IMR-90 (cell line): ENCODE results near the gene BMPER. TPM values are rescaled to one million over a fixed set of nuclear protein-coding genes. Genes with fewer than 3 reads are reported as not detected.

Experiments
- ATAC-seq: fragments of 200-7000 bp; cut with Tn5 transposase; 2 replicates; pipeline ENCODE4 v1.9.1; 2020; ENCODE audit warnings: low read depth, mild to moderate bottlenecking, moderate library complexity
- BruUV-seq: library from RNA; stranded (reverse); fragments of 400-500 nt; replicated peaks from 2 replicates; lab custom pipeline; 2021; lab: Mats Ljungman, UMichigan
- CTCF ChIA-PET: fragments of 300-600 bp; formaldehyde crosslinking; extraction: SDS; loops from one replicate; lab custom pipeline; 2021; ENCODE audit warnings: antibody characterized with exemption; lab: Yijun Ruan, JAX
- POLR2A ChIA-PET: fragments of 300-600 bp; sonication (Branson Sonifier 250); formaldehyde crosslinking; loops from one replicate; lab custom pipeline; 2022; ENCODE audit warnings: antibody characterized with exemption; ENCODE audit not compliant: unreplicated experiment; lab: Charles Lee
- DNase-seq: peaks from one replicate; pipeline ENCODE4 v3.0.0; 2013
- H2AFZ ChIP-seq: replicated peaks from 2 replicates; pipeline ENCODE3; 2013; ENCODE audit warnings: low read length, mild to moderate bottlenecking; ENCODE audit not compliant: poor library complexity
- H2AK5ac ChIP-seq: 2 replicates; pipeline ENCODE4 v1.6.1; 2013; ENCODE audit warnings: low read depth, low read length, inconsistent platforms
- H2AK9ac ChIP-seq: replicated peaks from 2 replicates; pipeline ENCODE3; 2013; ENCODE audit warnings: mild to moderate bottlenecking, low read depth, low read length, moderate library complexity; ENCODE audit not compliant: poor library complexity
- H2BK120ac ChIP-seq: 2 replicates; pipeline ENCODE4 v1.6.1; 2013; ENCODE audit warnings: low read depth, low read length, inconsistent platforms
- H2BK15ac ChIP-seq: 3 replicates; pipeline ENCODE4 v1.6.1; 2013; ENCODE audit warnings: low read depth, low read length, inconsistent platforms
- H2BK20ac ChIP-seq: 2 replicates; pipeline ENCODE4 v1.6.1; 2013; ENCODE audit warnings: low read depth, mild to moderate bottlenecking, inconsistent platforms, low read length, moderate library complexity
- H2BK5ac ChIP-seq: 2 replicates; pipeline ENCODE4 v1.6.1; 2013; ENCODE audit warnings: mild to moderate bottlenecking, low read depth, low read length, inconsistent platforms; ENCODE audit not compliant: poor library complexity, severe bottlenecking
- H3K14ac ChIP-seq: replicated peaks from 2 replicates; pipeline ENCODE4 v1.6.1; 2013; ENCODE audit warnings: low read depth, low read length, inconsistent platforms
- H3K18ac ChIP-seq: 2 replicates; pipeline ENCODE4 v1.6.1; 2013; ENCODE audit warnings: low read depth, low read length, control low read depth
- H3K23ac ChIP-seq: 2 replicates; pipeline ENCODE4 v1.6.1; 2013; ENCODE audit warnings: low read depth, low read length, inconsistent platforms
- H3K27ac ChIP-seq: 2 replicates; pipeline ENCODE4 v1.5.1; 2013; ENCODE audit warnings: mild to moderate bottlenecking, control low read depth, low read length; ENCODE audit not compliant: insufficient read depth
- H3K27me3 ChIP-seq: 2 replicates; pipeline ENCODE4 v1.6.1; 2013; ENCODE audit warnings: low read length; ENCODE audit not compliant: control insufficient read depth, insufficient read depth
- H3K36me3 ChIP-seq: 2 replicates; pipeline ENCODE4 v1.6.1; 2013; ENCODE audit warnings: low read length, mixed read lengths; ENCODE audit not compliant: control insufficient read depth, insufficient read depth
- H3K4ac ChIP-seq: 2 replicates; pipeline ENCODE4 v1.6.1; 2013; ENCODE audit warnings: low read depth, low read length, inconsistent platforms
- H3K4me1 ChIP-seq: 2 replicates; pipeline ENCODE4 v1.6.1; 2013; ENCODE audit warnings: low read length, mixed read lengths; ENCODE audit not compliant: control insufficient read depth, insufficient read depth
- H3K4me2 ChIP-seq: 2 replicates; pipeline ENCODE4 v1.6.1; 2013; ENCODE audit warnings: low read depth, mild to moderate bottlenecking, control low read depth, low read length, moderate library complexity
- H3K4me3 ChIP-seq: 2 replicates; pipeline ENCODE4 v1.5.1; 2013; ENCODE audit warnings: low read depth, mild to moderate bottlenecking, control low read depth, low read length, moderate library complexity; ENCODE audit not compliant: insufficient read depth
- H3K56ac ChIP-seq: 2 replicates; pipeline ENCODE4 v1.6.1; 2013; ENCODE audit warnings: low read length, inconsistent platforms; ENCODE audit not compliant: insufficient read depth; ENCODE audit errors: extremely low read depth
- H3K79me1 ChIP-seq, 2 experiments: 2 replicates each; pipeline ENCODE4 v1.6.1; 2013; ENCODE audit warnings: low read length in 2 of 2, inconsistent platforms in 1 of 2, low read depth in 1 of 2
- H3K9ac ChIP-seq: 2 replicates; pipeline ENCODE4 v1.6.1; 2013; ENCODE audit warnings: low read depth, low read length, control low read depth
- H3K9me1 ChIP-seq: 2 replicates; pipeline ENCODE4 v1.6.1; 2013; ENCODE audit warnings: low read length, inconsistent platforms; ENCODE audit not compliant: insufficient read depth
- H3K9me3 ChIP-seq: 2 replicates; pipeline ENCODE4 v1.6.1; 2013; ENCODE audit warnings: low read length; ENCODE audit not compliant: control insufficient read depth, insufficient read depth
- H4K20me1 ChIP-seq: 2 replicates; pipeline ENCODE4 v1.6.1; 2013; ENCODE audit warnings: low read length, inconsistent platforms; ENCODE audit not compliant: insufficient read depth
- H4K5ac ChIP-seq: 2 replicates; pipeline ENCODE4 v1.6.1; 2013; ENCODE audit warnings: mild to moderate bottlenecking, low read depth, low read length, control low read depth
- H4K8ac ChIP-seq, 2 experiments: 2 replicates each; pipeline ENCODE4 v1.6.1; 2013; ENCODE audit warnings: low read depth in 2 of 2, low read length in 2 of 2, control low read depth in 1 of 2, inconsistent platforms in 1 of 2
- H4K91ac ChIP-seq: 2 replicates; pipeline ENCODE4 v1.6.1; 2013; ENCODE audit warnings: low read depth, low read length, inconsistent platforms; ENCODE audit not compliant: insufficient read depth
- CTCF ChIP-seq: conservative IDR thresholded peaks from 2 replicates; pipeline ENCODE4 v1.5.1; 2012; ENCODE audit warnings: mild to moderate bottlenecking, low read depth, low read length, improper control_type of control experiment
- RCOR1 ChIP-seq: IDR thresholded peaks from 2 replicates; pipeline ENCODE4 v1.6.1; 2012; ENCODE audit warnings: mild to moderate bottlenecking, low read length, improper control_type of control experiment; ENCODE audit not compliant: insufficient replicate concordance
- RFX5 ChIP-seq: IDR thresholded peaks from 2 replicates; pipeline ENCODE4 v1.8.0; 2012; ENCODE audit warnings: low read depth, mild to moderate bottlenecking, low read length, moderate library complexity
- SMC3 ChIP-seq: fragments of 150-350 bp; IDR thresholded peaks from 2 replicates; pipeline ENCODE4 v1.6.1; 2016; ENCODE audit warnings: low read depth, mild to moderate bottlenecking, antibody characterized with exemption, low read length, moderate library complexity
- USF2 ChIP-seq: fragments of 150-350 bp; IDR thresholded peaks from 2 replicates; pipeline ENCODE4 v1.6.1; 2017; ENCODE audit warnings: mild to moderate bottlenecking, antibody characterized with exemption, low read length, low read depth
- WGBS, 2 experiments: methylation state at CpG; one replicate each; pipeline versions ENCODE4 v1.1.5 to v1.1.7; 2013; ENCODE audit warnings: missing lambda C conversion rate in 2 of 2; ENCODE audit not compliant: insufficient read length in 1 of 2; ENCODE audit errors: extremely low coverage in 2 of 2; 5-methylcytosine and 5-hydroxymethylcytosine counted together
- dilution Hi-C: fragments of 300-500 bp; cut with HindIII; formaldehyde crosslinking; loops from one replicate; pipeline ENCODE4 v1.14.3; 2018; ENCODE audit warnings: low sequenced_read_pairs; ENCODE audit not compliant: unreplicated experiment
- in situ Hi-C: fragments of 300-500 bp; cut with MboI; formaldehyde crosslinking; loops from 3 replicates; pipeline ENCODE4 v1.14.3; 2019; ENCODE audit warnings: low sequenced_read_pairs, inconsistent platforms, mixed read lengths
- intact Hi-C: fragments of 100-400 bp; cut with micrococcal nuclease; formaldehyde crosslinking; loops from 2 replicates; pipeline ENCODE4 v1.10.0; 2022
- polyA plus RNA-seq, 3 experiments: library from polyadenylated mRNA; depleted of rRNA; stranded (reverse); fragments of >200 nt; gene quantifications; 2 replicates each; pipeline ENCODE4 v1.2.3, GENCODE V29; 2012; ENCODE audit warnings: low replicate concordance in 1 of 3
- total RNA-seq: library from RNA; depleted of rRNA; stranded (reverse); fragments of >200 nt; gene quantifications from 2 replicates; pipeline ENCODE4 v1.2.3, GENCODE V29; 2012

BMPER gene
- total and polyA plus RNA-seq, 2 of the 4 experiments (the other 2 are of a cell fraction), result 6.2 to 7.9 TPM

- no peak overlapping the region for H3K23ac ChIP-seq
- no peak overlapping the region for H2BK20ac ChIP-seq
- intact Hi-C loops, result no loop called here
- H3K9me3 ChIP-seq, result peaks cover 5% of the 10 kb centered on the region; the same call in 1 of the 2 replicates
- no peaks in the 10 kb centered on the region for H4K20me1 ChIP-seq
- H2BK120ac ChIP-seq, result no peak overlapping the region
- no peak for DNase-seq
- no peak overlapping the region for H3K9ac ChIP-seq
- no peaks in the 10 kb centered on the region for H3K9me1 ChIP-seq
- no peaks in the 10 kb centered on the region for H3K79me1 ChIP-seq
- no peak overlapping the region for H3K27ac ChIP-seq
- no peak overlapping the region for H2BK15ac ChIP-seq
- no peak overlapping the region for H2BK5ac ChIP-seq
- no peak overlapping the region for H3K14ac ChIP-seq
- H3K56ac ChIP-seq, result no peak overlapping the region
- no peak overlapping the region for H2AK5ac ChIP-seq
- H3K36me3 ChIP-seq, result no peaks in the 10 kb centered on the region
- no peak overlapping the region for H2AK9ac ChIP-seq
- H3K18ac ChIP-seq, result no peak overlapping the region
- no peak overlapping the region for H4K5ac ChIP-seq
- POLR2A ChIA-PET, result no interaction called here
- H4K91ac ChIP-seq, result no peak overlapping the region
- H3K4me1 ChIP-seq, result peaks cover 3% of the 10 kb centered on the region; the same call in 1 of the 2 replicates
- TF ChIP-seq RCOR1, result no peak
- no peak for TF ChIP-seq RFX5
- TF ChIP-seq SMC3, result no peak
- TF ChIP-seq USF2, result no peak
- TF ChIP-seq CTCF, result no peak
- H3K27me3 ChIP-seq, result no peaks in the 10 kb centered on the region
- no peak for ATAC-seq
- WGBS, 2 experiments, result no CpG with 5 or more reads among the region's 2 CpGs
- CTCF ChIA-PET, result no interaction called here
- H3K4ac ChIP-seq, result no peak overlapping the region
- dilution Hi-C loops, result no loop called here
- no peak overlapping the region for H2AFZ ChIP-seq
- in situ Hi-C loops, result no loop called here
- BruUV-seq, result no TSS peak
- no peak overlapping the region for H3K4me3 ChIP-seq
- H3K4me2 ChIP-seq, result no peak overlapping the region
- no peak overlapping the region for H4K8ac ChIP-seq
Observed at GRCh38 chr7:34123316-34123715, 218.0 kb downstream of the BMPER start.
